Duodenal mucosa (tissue), 2 donors: ENCODE measurements around the gene FXYD7.
"Not testable (repeated sequence)": the region's sequence is repeated elsewhere in the genome, so short reads cannot be mapped to it uniquely, and the experiment has no call there.

ENCODE experiments used
- H3K27ac ChIP-seq: one replicate; pipeline ENCODE4 v1.7.0; 2013; ENCODE audit warnings: low read depth, low read length
- H3K27me3 ChIP-seq, 2 donors: one replicate each; pipeline ENCODE4 v1.7.0; 2013; ENCODE audit warnings: low read length in 2 of 2, control low read depth in 1 of 2; ENCODE audit not compliant: insufficient read depth in 2 of 2, control insufficient read depth in 1 of 2
- H3K36me3 ChIP-seq, 2 donors: one replicate each; pipeline ENCODE4 v1.7.0; 2013; ENCODE audit warnings: low read length in 2 of 2, control low read depth in 1 of 2; ENCODE audit not compliant: insufficient read depth in 2 of 2, control insufficient read depth in 1 of 2
- H3K4me1 ChIP-seq, 2 donors: one replicate each; pipeline ENCODE4 v1.7.0; 2013; ENCODE audit warnings: low read length in 2 of 2, control low read depth in 1 of 2; ENCODE audit not compliant: insufficient read depth in 2 of 2, control insufficient read depth in 1 of 2
- H3K4me3 ChIP-seq, 2 donors: one replicate each; pipeline ENCODE4 v1.7.0; 2013; ENCODE audit warnings: low read length in 2 of 2, low read depth in 1 of 2
- H3K9ac ChIP-seq, 2 donors: one replicate each; pipeline ENCODE4 v1.7.0; 2013; ENCODE audit warnings: low read length in 2 of 2, low read depth in 1 of 2
- H3K9me3 ChIP-seq, 2 donors: one replicate each; pipeline ENCODE4 v1.7.0; 2013; ENCODE audit warnings: low read length in 2 of 2, control low read depth in 1 of 2; ENCODE audit not compliant: control insufficient read depth in 1 of 2

The FXYD7 gene

DNA sequence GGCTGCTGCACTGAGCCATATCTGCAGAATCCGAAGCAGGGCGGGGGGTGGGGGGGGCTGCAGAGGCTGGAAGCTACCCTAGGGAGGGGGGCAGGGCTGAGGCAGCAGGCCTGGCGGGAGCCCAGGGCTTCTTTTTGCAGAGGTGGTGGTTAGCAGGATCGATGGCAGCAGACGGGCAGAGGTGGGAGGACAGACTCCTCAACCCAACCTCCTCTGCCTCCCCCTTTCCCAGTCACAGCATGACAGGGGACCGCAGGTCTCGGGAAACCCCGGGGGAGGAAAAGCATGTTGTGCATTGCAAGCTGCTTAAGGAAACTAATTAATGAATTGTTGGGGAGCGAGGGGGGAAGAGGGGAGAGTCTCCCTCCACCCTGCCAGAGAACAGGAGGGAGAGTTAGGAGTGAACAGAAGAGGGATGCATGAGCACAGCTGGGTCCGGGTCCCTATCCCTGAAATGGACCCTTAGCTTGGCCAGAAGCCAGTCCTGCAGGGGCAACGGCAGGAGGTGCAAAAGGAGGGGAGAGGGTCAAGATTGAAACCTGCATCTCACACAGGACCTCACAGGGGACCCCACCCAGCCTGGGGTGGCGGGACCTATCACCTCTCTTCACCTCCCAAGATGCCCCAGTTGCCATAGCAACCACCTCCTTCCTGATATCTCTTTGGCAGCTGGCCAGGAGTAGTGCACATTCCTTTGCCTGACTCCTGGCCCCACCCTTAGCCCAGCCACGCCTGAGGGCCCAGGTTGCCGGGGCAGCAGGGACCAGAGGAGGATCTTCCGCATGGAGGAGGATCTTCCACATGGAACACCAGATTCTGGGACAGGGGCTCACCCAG is 1.8 kb downstream of the FXYD7 start:
- H3K4me3 ChIP-seq: no peak overlapping the region

DNA sequence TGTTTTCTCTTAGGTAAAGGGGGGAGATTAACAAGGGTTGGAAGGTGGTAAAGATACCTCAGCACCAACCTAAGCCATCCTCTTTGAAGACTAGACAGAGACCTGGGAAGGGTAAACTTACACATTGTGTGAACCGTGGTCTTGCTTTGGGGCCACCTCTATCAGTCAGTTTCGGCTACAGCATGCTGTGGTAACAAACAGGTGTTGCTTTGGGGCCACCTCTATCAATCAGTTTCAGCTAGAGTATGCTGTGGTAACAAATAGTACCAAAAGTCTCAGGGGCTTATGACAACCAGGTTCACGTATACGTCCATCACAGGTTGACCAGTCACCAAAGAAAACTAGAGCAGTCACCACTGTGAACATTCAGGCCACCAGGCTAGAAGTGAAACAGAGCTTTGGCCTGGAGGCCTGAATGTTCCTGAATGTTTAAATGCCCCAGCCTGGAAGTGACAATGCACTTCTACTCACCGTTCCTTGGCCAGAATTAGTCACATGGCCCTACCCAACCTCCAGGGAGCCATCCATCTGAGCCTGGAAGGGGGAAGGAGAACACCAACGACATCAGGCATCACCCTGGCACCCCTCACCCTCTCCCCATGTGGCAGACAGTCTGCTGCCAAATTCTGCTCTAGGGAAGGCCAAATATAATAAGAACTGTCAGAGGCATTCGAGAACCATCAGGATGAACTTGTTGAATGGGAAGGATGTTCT is 3.8 kb downstream of the FXYD7 start:
- peaks cover 12 to 27% of the 10 kb centered on the region in 2 donors for H3K27me3 ChIP-seq

More for the DNA sequence above, 1.8 kb downstream of the FXYD7 start:
- no peaks in the 10 kb centered on the region for H3K36me3 ChIP-seq
- peaks cover 20 to 35% of the 10 kb centered on the region in 2 donors for H3K27me3 ChIP-seq
- no peak overlapping the region for H3K9ac ChIP-seq
- H3K4me1 ChIP-seq: peaks cover 12 to 13% of the 10 kb centered on the region in 2 donors
- H3K27ac ChIP-seq: no peak overlapping the region
- H3K9me3 ChIP-seq: no peaks in the 10 kb centered on the region

DNA sequence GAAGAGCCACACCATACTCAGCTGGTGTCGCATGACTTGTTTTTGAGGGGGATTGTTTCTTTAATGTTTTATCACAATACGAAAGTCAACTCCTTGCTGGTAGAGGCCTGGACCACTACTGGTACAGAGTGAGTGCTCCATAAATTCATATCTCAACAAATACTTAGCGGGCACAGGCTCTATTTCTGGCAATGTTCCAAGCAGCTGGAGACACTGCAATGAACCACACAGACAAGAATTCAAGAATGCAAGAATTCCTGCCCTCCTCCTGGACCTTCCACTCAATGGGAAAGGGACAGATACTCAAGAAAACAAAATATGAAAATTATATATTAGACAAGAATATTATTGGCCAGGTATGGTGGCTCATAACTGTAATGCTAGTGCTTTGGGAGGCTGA is 6.4 kb downstream of the FXYD7 start:
- Histone ChIP-seq H3K9ac (no peak overlapping the region), H3K27ac (no peak overlapping the region), H3K9me3 (no peaks in the 10 kb centered on the region), H3K27me3 (peaks cover 9 to 18% of the 10 kb centered on the region in 2 donors), H3K36me3 (no peaks in the 10 kb centered on the region), H3K4me1 (peaks cover 0 to 7% of the 10 kb centered on the region in 2 donors), H3K4me3 (no peak overlapping the region)

More for the DNA sequence above, 3.8 kb downstream of the FXYD7 start:
- Histone ChIP-seq H3K27ac (no peak overlapping the region), H3K4me1 (peaks cover 4 to 7% of the 10 kb centered on the region in 2 donors), H3K9me3 (no peaks in the 10 kb centered on the region), H3K9ac (no peak overlapping the region), H3K4me3 (no peak overlapping the region), H3K36me3 (no peaks in the 10 kb centered on the region)

DNA sequence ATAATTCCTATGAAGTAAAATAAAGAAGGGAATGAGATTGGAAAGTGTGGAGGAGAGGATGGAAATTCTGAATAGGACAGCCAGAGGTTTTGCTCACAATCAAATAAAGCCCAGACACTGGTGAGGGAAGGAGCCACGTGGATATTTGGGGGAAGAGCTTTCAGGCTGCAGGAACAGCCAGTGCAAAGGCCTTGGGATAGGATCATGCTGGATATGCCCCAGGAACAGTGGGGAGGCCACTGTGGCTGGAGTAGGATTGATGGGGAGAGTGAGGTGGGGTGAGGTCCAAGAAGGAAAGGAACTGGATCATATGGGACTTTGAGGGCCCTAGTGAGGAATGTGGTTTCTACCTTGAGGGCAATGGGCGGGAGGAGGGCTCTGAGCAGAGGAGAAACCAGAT is 7.4 kb downstream of the FXYD7 start:
- peaks cover 13 to 20% of the 10 kb centered on the region in 2 donors for H3K27me3 ChIP-seq
- H3K4me3 ChIP-seq: no peak overlapping the region
- no peaks in the 10 kb centered on the region for H3K36me3 ChIP-seq
- peaks cover 2 to 15% of the 10 kb centered on the region in 2 donors for H3K4me1 ChIP-seq
- H3K9ac ChIP-seq: no peak overlapping the region
- H3K9me3 ChIP-seq: no peaks in the 10 kb centered on the region
- H3K27ac ChIP-seq: no peak overlapping the region

- Histone ChIP-seq H3K36me3 (no peaks in the 10 kb centered on the region), H3K4me3 (no peak overlapping the region), H3K9me3 (no peaks in the 10 kb centered on the region), H3K9ac (no peak overlapping the region), H3K27ac (no peak overlapping the region), H3K27me3 (peaks cover 22 to 24% of the 10 kb centered on the region in 2 donors), H3K4me1 (peaks cover 8 to 24% of the 10 kb centered on the region in 2 donors)
Measured at GRCh38 chr19:35151273-35152065, 8.4 kb downstream of the FXYD7 start.

DNA sequence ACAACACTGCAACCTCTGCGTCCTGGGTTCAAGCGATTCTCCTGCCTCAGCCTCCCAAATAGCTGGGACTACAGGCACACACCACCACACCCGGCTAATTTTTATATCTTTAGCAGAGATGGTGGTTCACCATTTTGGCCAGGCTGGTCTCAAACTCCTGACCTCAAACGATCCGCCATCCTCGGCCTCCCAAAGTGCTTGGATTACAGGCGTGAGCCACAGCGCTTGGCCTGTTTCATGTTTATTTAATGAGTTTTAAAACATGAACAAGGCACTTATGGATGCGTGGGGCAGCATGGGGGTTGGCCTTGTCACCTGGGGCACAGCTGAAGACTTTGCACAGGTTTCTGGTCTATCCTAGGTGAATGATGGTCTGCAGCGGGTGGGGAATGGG is 10.1 kb downstream of the FXYD7 start:
- Histone ChIP-seq H3K27me3 (peaks cover 22 to 24% of the 10 kb centered on the region in 2 donors), H3K4me1 (peaks cover 8 to 24% of the 10 kb centered on the region in 2 donors)
- H3K36me3 ChIP-seq, H3K4me3 ChIP-seq, H3K9me3 ChIP-seq, H3K27ac ChIP-seq, H3K9ac ChIP-seq: not testable (repeated sequence)

GRCh38 chr19:35153701-35154524 is 10.9 kb downstream of the FXYD7 start:
- peaks cover 8 to 24% of the 10 kb centered on the region in 2 donors for H3K4me1 ChIP-seq
- H3K9me3 ChIP-seq: no peaks in the 10 kb centered on the region
- peaks cover 0 to 10% of the 10 kb centered on the region in 2 donors for H3K36me3 ChIP-seq
- peak overlapping the region in 1 of 2 donors; percentile 46 for H3K9ac ChIP-seq
- peak overlapping the region; percentile 74 to 81 for H3K4me3 ChIP-seq
- H3K27me3 ChIP-seq: peaks cover 22 to 24% of the 10 kb centered on the region in 2 donors
- no peak overlapping the region for H3K27ac ChIP-seq

DNA sequence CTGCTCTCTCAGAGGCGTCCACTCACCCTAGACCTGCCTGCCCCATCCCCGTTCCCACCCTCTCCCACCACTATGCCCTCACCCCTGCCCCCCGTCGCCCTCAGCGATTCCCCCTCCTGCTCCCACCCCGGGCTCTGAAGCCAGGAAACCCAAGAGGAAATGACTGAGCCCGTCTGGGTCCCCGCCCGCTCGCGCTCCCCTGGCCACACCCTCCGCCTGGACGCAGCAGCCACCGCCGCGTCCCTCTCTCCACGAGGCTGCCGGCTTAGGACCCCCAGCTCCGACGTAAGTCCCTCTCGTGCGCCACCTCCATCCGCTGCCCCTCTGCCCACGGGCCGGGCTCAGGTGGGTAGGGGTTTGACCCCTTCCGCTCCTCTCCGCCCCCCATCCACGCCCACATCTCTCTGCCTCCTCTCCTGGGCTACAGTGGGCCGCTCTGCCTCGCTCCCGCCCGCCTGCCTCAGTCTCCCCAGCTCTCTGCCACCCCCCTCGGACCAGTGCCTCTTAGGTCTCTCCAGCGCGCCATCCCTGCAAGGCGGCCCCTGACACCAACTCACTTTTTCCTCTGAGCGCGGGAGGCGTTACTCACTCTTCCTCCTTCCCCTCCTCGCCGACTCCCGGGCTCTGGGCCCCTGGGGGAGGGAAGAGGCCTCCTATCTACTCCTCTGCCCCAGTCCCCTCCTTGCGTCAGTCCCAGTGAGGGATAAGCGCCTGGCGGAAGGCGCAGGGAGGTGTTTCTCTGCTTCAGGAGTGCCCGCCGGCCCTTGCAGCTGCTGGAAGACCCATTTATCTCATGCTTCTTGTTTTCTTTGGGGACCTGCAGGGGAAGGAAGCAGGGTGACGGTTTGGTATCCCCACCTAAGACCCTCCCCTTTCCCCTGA is 11.7 kb downstream of the FXYD7 start, which contains the start of gene FXYD5:
Gene FXYD5, plus strand, starts transcription at position 211 of the 882 bp plus-strand sequence. CDS start 816 bp downstream, outside the sequence.
- Histone ChIP-seq H3K27ac (peak within 1 kb of the TSS; percentile 20), H3K36me3 (peaks cover 0 to 17% of the 10 kb centered on the region in 2 donors), H3K4me1 (peaks cover 8 to 24% of the 10 kb centered on the region in 2 donors), H3K27me3 (peaks cover 22 to 24% of the 10 kb centered on the region in 2 donors), H3K9ac (peak within 1 kb of the TSS; percentile 46 to 69), H3K4me3 (peak within 1 kb of the TSS; percentile 74 to 81), H3K9me3 (no peaks in the 10 kb centered on the region)
